ENCODE measurements around the gene ODF2L. TPM values are rescaled to one million over a fixed set of nuclear protein-coding genes. Genes with fewer than 3 reads are reported as not detected.

Gene ODF2L
- polyA plus RNA-seq, 3 donors = 3.2 to 5.7 (median 3.5) TPM

DNA sequence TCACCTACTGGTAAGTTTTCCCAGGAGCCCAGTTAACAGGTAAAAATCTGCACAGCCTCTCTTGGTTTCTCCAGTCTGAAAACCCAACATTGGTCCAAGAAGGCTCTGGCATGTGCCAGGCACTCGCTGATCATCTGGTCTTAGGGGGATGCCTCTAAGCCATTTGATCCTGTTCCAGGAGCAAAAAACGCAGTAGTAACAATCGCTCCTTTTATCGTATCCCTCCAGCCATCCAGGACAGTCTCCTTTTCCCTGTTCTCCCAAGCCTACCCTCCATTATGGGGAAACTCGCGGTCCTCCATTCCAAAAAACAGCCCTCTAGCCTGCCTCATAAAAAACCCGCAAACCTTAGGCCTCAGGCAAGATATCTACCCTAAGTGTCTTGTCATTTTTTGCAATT, 56.2 kb downstream of the ODF2L start:
- Histone ChIP-seq H4K20me1 (ENCODE audit: insufficient read depth, low read length) (no peaks in the 10 kb centered on the region), H3K9ac (ENCODE audit: insufficient read depth, low read length, poor library complexity, severe bottlenecking) (no peak overlapping the region), H3K79me2 (ENCODE audit: insufficient read depth, low read length) (no peaks in the 10 kb centered on the region), H3K4me3 (replicated peaks in 1 of 3; ENCODE audit: low read depth in 2 of 3, low read length in 3 of 3) (no peak overlapping the region), H2AFZ (ENCODE audit: insufficient read depth, low read depth, low read length, poor library complexity, severe bottlenecking) (peak overlapping the region; percentile 73), H3K4me1 (ENCODE audit: control insufficient read depth in 1 of 2, insufficient read depth in 2 of 2, low read length in 2 of 2) (peaks cover 7 to 9% of the 10 kb centered on the region in 2 donors), H3K4me2 (replicated peaks; ENCODE audit: extremely low read depth, low read length, poor library complexity, severe bottlenecking) (no peak overlapping the region), H3K27me3 (ENCODE audit: control insufficient read depth in 2 of 2, insufficient read depth in 2 of 2, low read length in 2 of 2) (no peaks in the 10 kb centered on the region), H3K36me3 (replicated peaks in 1 of 2; ENCODE audit: control insufficient read depth in 1 of 2, insufficient read depth in 2 of 2, low read length in 2 of 2) (no peaks in the 10 kb centered on the region), H3K27ac (ENCODE audit: low read depth in 1 of 2, low read length in 2 of 2) (peak overlapping the region in 1 of 2 donors; percentile 64), H3K9me3 (replicated peaks in 1 of 2; ENCODE audit: control insufficient read depth in 1 of 2, insufficient read depth in 1 of 2, low read length in 2 of 2) (peaks cover 4 to 16% of the 10 kb centered on the region in 2 donors)
- WGBS (ENCODE audit: insufficient coverage) = 93% methylated on average over 7 of the region's 7 CpGs
- intact Hi-C loops (cut with micrococcal nuclease) = no loop called here
- Mint-ChIP-seq H3K9me3 (peaks cover 14 to 46% (median 32%) of the 10 kb centered on the region in 7 donors), H3K4me1 (peaks cover 11% of the 10 kb centered on the region), H3K36me3 (peaks cover 0 to 3% of the 10 kb centered on the region in 2 donors), H3K4me3 (no peak overlapping the region), H3K27ac (peak overlapping the region; percentile 36 to 88 (median 68)), H3K27me3 (ENCODE audit: low read depth in 3 of 3) (peaks cover 0 to 4% (median 3%) of the 10 kb centered on the region in 3 donors)
- TF ChIP-seq, protein P1, sequence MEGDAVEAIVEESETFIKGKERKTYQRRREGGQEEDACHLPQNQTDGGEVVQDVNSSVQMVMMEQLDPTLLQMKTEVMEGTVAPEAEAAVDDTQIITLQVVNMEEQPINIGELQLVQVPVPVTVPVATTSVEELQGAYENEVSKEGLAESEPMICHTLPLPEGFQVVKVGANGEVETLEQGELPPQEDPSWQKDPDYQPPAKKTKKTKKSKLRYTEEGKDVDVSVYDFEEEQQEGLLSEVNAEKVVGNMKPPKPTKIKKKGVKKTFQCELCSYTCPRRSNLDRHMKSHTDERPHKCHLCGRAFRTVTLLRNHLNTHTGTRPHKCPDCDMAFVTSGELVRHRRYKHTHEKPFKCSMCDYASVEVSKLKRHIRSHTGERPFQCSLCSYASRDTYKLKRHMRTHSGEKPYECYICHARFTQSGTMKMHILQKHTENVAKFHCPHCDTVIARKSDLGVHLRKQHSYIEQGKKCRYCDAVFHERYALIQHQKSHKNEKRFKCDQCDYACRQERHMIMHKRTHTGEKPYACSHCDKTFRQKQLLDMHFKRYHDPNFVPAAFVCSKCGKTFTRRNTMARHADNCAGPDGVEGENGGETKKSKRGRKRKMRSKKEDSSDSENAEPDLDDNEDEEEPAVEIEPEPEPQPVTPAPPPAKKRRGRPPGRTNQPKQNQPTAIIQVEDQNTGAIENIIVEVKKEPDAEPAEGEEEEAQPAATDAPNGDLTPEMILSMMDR (IDR thresholded peaks at IDR 0.05) = no peak
- no peak for DNase-seq

DNA sequence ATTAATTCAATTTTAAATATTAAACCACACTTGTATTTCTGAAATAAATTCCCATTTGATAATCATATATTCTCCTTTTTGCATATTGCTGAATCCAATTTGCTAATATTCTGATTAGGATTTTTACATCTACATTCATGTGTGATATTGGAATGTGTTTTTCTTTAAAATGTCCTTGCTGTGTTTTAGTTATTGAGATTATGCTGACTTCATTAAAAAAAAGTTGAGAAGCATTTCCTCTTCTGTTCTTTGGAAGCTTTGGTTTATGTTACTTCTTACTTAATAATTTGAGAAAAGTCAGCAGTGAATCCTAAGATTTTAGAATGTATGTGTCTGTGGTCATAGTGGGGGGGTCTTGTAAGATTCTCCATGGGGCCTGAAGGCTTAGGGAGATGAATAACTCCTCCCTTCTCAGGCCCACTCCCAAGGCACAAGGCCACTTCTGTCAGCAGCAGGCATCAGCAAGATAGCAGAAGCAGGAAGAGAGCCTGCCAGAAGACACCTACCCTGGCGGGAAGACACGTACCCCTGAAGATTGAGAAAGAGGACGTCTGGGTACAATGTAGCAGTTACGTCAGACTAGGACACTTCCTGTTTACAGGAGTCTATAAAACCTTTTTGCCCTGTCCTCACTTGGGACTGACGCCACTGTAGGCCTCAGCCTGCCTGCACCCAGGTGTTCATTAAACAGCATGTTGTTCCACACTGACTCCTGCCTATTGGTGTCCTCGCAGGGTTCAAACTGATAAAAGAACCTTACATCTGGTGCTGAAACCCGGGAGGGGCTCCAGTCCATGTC, 56.9 kb downstream of the ODF2L start:
- Histone ChIP-seq H3K79me2 (ENCODE audit: insufficient read depth, low read length) (no peaks in the 10 kb centered on the region), H2AFZ (ENCODE audit: insufficient read depth, low read depth, low read length, poor library complexity, severe bottlenecking) (peak overlapping the region; percentile 73), H3K27ac (ENCODE audit: low read depth in 1 of 2, low read length in 2 of 2) (peak overlapping the region in 1 of 2 donors; percentile 64), H3K4me3 (replicated peaks in 1 of 3; ENCODE audit: low read depth in 2 of 3, low read length in 3 of 3) (peak overlapping the region in 1 of 3 experiments; percentile 4), H4K20me1 (ENCODE audit: insufficient read depth, low read length) (no peaks in the 10 kb centered on the region), H3K36me3 (replicated peaks in 1 of 2; ENCODE audit: control insufficient read depth in 1 of 2, insufficient read depth in 2 of 2, low read length in 2 of 2) (no peaks in the 10 kb centered on the region), H3K4me2 (replicated peaks; ENCODE audit: extremely low read depth, low read length, poor library complexity, severe bottlenecking) (no peak overlapping the region), H3K4me1 (ENCODE audit: control insufficient read depth in 1 of 2, insufficient read depth in 2 of 2, low read length in 2 of 2) (peaks cover 7 to 9% of the 10 kb centered on the region in 2 donors), H3K9me3 (replicated peaks in 1 of 2; ENCODE audit: control insufficient read depth in 1 of 2, insufficient read depth in 1 of 2, low read length in 2 of 2) (peaks cover 4 to 16% of the 10 kb centered on the region in 2 donors), H3K27me3 (ENCODE audit: control insufficient read depth in 2 of 2, insufficient read depth in 2 of 2, low read length in 2 of 2) (no peaks in the 10 kb centered on the region), H3K9ac (ENCODE audit: insufficient read depth, low read length, poor library complexity, severe bottlenecking) (no peak overlapping the region)
- peak; percentile 60 to 81 (median 73) for DNase-seq
- Mint-ChIP-seq H3K36me3 (peaks cover 0 to 3% of the 10 kb centered on the region in 2 donors), H3K4me1 (peaks cover 11% of the 10 kb centered on the region), H3K9me3 (peaks cover 10 to 39% (median 30%) of the 10 kb centered on the region in 7 donors), H3K27me3 (ENCODE audit: low read depth in 3 of 3) (peaks cover 0 to 4% (median 3%) of the 10 kb centered on the region in 3 donors), H3K4me3 (peak overlapping the region in 1 of 2 donors; percentile 19), H3K27ac (peak overlapping the region; percentile 51 to 88 (median 86))
- TF ChIP-seq, protein P1 (IDR thresholded peaks at IDR 0.05) = no peak
- WGBS (ENCODE audit: insufficient coverage) = 29% methylated on average over 7 of the region's 7 CpGs
- intact Hi-C loops (cut with micrococcal nuclease) = no loop called here

All from CD14-positive monocyte (primary cell).